Measurements from ENCODE around the gene CCDC184.
"Not testable (repeated sequence)": the region's sequence is repeated elsewhere in the genome, so short reads cannot be mapped to it uniquely, and the experiment has no call there.

CCDC184 gene

DNA sequence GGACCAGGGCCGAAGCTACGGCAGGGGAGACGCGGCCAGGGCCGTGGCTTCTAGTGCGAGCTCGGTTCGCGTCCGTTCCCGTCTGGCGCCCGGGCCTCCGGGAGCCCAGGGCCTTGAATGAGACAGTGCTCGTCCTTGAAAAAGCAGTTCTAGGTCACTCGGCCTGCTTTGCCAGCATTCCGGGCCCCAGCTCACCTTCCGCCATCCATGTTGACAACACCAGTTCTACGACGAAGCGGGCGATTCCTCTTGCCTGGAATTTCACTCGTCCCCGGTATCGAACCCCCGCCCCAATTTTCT lies 15.2 kb downstream of the CCDC184 start:
- in situ Hi-C loops (cut with MboI; ENCODE audit: low pct_unique_long_range_greater_than_20kb, low sequenced_read_pairs) = no loop called here
- DNase-seq = no peak

DNA sequence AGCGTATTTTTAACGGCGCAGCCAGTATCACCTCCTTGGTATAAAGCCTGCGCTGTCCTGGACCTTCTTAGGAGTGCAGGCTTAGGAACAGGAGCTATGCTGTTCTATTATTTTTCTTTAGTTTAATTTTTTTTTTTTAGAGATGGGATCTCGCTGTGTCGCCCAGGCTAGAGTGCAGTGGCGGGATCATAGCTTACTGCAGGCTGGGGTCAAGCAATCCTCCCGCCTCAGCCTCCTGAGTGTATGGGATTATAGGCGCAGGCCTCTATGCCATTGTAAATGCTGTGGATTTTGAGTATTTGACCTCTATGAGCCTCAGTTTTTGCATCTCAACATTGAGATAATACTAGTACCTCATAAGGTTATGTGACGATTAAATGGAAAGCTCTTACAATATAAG lies 15.5 kb downstream of the CCDC184 start:
- DNase-seq = no peak
- in situ Hi-C loops (cut with MboI; ENCODE audit: low pct_unique_long_range_greater_than_20kb, low sequenced_read_pairs) = no loop called here

DNA sequence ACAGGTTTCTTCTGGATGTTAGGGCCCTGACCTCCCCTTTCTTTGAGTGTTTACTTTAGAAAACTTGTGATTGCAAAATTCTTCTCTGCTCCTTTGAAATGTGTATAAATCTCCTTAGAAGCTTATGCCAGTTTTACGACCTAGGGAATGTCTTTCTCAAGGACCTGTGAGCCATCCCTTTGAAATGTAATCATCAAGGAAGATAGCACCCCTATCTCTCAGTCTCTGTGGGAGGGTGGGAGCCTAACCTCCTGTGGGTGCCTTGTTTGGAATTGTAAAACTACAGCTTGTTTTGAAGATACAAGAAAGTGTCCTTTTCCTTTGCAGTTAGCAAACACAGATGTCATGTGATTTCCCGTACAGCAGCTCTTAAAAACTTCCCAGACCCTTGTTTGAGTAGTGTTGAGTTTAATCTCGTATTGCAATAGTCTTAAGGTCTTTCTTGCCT lies 16.4 kb downstream of the CCDC184 start:
- in situ Hi-C loops (cut with MboI; ENCODE audit: low pct_unique_long_range_greater_than_20kb, low sequenced_read_pairs) = no loop called here
- no peak for DNase-seq

DNA sequence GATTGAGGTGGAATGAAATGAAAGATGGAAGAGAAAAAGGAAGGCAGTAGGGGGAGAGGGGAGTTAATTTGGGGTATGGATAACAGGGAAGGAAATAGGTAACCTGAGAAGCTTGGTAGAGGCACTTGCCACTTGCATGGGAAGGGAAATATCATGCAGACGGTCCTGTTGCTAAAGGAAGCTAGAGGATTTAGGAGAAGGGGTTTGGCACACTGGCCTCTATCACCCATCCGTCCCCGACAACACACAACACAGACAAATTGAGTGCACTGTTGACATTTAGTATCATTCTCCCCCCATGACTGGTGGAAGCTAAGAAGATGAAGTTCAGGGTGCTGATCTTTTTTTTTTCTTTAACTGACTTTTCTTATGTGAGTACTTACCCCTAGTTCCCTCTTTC lies 17.6 kb downstream of the CCDC184 start:
- no peak for DNase-seq
- in situ Hi-C loops (cut with MboI; ENCODE audit: low pct_unique_long_range_greater_than_20kb, low sequenced_read_pairs) = no loop called here

DNA sequence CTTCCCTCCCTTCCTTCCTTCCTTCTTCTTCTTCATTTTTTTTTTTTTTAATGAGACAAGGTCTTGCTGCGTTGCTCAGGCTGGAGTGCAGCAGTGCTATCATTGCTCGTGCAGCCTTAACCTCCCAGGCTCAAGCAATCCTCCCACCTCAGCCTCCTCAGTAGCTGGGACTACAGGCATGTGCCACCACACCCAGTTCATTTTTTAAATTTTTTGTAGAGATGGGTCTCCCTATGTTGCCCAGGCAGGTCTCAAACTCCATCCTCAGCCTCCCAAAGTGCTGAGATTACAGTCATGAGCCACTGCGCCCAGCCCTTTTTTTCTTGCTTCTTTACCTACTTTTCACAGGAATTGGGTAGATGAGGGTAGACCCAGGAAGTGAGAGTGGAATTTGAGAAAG lies 18.1 kb downstream of the CCDC184 start:
- no peak for DNase-seq
- in situ Hi-C loops (cut with MboI; ENCODE audit: low pct_unique_long_range_greater_than_20kb, low sequenced_read_pairs) = no loop called here

DNA sequence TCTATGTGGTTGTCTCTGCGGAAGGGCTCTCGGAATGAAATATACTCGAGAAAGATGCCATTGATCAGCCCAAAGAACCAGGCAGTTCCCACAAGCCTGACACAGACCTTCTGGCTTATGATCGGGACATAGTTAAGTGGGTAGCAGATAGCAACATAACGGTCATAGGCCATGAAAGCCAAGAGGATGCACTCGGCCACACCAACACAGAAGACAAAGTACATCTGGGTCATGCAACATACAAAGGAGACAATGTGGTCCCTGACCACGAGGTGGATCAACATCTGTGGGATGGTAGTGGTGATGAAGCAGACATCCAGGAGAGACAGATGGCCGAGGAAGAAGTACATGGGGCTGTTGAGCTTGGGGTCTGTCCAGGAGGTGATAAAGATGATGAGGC lies 19.3 kb downstream of the CCDC184 start:
- in situ Hi-C loops (cut with MboI; ENCODE audit: low pct_unique_long_range_greater_than_20kb, low sequenced_read_pairs) = no loop called here
- no peak for DNase-seq

DNA sequence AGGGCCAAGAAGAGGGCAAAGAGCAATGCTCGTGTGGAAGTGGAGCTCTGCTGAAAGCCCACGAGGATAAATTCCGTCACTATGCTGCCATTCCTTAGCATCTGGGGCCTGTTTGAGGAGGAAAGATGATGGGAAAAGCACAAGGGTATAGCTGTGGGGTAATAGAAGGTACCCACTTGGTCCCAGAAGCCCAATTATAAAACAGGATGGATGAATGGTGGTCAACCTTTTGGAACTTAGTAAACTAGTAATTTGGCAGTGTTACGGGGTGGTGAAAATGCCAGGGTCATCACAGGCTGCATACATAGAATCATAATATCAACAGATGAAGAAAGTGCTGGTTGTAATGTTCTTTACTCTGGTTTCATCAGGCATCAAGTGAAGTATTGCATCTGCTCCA lies 19.7 kb downstream of the CCDC184 start, which contains the start of gene OR10AD1:
TSS of gene OR10AD1 (minus strand) at position 101 of the 400 bp plus-strand sequence. CDS start at position 101, 0 bp downstream.
- DNase-seq = no peak
- in situ Hi-C loops (cut with MboI; ENCODE audit: low pct_unique_long_range_greater_than_20kb, low sequenced_read_pairs) = no loop called here

DNA sequence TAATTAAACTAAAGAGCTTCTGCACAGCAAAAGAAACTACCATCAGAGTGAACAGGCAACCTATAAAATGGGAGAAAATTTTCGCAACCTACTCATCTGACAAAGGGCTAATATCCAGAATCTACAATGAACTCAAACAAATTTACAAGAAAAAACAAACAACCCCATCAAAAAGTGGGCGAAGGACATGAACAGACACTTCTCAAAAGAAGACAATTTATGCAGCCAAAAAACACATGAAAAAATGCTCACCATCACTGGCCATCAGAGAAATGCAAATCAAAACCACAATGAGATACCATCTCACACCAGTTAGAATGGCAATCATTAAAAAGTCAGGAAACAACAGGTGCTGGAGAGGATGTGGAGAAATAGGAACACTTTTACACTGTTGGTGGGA lies 26.1 kb downstream of the CCDC184 start:
- DNase-seq; in situ Hi-C loops (cut with MboI; ENCODE audit: low pct_unique_long_range_greater_than_20kb, low sequenced_read_pairs): not testable (repeated sequence)

DNA sequence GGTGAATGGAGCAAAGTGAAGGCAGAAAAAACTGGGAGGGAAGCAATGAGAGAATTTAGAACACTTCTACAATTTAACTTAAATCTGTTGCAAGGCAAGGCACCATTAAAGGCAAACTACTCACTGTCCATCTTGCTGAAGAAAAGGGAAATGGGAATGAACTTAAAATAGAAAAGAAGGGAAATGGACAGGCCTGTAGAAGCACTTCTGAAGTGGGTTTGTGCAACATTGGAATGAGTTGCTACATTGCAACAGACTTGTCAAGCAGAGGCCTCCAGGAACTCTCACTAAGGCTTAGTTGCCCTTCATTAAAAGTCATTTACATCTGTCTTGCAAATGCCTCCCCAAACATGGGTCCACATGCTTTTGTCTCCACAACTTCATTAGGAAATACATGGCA lies 33.3 kb downstream of the CCDC184 start:
- in situ Hi-C loops (cut with MboI; ENCODE audit: low pct_unique_long_range_greater_than_20kb, low sequenced_read_pairs) = no loop called here
- no peak for DNase-seq

DNA sequence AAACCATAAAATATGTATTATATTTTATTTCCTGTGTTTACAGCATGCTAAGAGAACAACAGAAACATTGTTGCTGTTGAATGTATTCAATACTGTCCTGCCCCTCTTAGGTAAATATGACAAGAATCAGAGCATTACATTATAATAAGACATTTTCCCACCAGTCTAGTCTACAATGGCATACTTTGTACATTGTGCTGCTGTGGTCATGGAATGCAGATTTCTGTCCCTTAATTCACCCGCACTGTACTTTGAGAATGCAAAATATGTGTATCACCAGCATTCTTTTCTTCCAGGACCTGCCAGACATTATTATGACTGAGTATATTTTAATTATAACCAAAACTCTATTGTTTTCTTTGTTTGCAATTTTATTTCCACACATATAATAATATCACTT lies 36.2 kb downstream of the CCDC184 start:
- in situ Hi-C loops (cut with MboI; ENCODE audit: low pct_unique_long_range_greater_than_20kb, low sequenced_read_pairs) = no loop called here
- DNase-seq = no peak

DNA sequence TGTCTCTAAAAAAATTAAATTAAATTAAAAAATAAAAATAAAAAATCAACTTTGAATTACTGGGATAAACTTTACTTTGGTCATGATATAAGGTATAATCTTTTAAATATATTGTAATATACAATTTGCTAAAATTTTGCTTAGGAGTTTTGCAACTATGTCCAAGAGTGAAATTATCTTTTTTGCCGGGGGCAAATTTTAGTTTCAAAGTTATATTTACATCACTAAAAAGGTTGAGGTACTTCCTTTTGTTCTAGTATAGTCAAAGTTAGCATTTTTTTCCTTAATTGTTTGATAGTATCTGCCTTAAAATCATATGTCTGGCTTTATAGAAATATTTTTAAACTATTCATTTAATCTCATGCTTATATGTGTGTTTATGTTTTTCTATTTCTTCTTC lies 37.3 kb downstream of the CCDC184 start:
- no peak for DNase-seq
- in situ Hi-C loops (cut with MboI; ENCODE audit: low pct_unique_long_range_greater_than_20kb, low sequenced_read_pairs) = no loop called here

DNA sequence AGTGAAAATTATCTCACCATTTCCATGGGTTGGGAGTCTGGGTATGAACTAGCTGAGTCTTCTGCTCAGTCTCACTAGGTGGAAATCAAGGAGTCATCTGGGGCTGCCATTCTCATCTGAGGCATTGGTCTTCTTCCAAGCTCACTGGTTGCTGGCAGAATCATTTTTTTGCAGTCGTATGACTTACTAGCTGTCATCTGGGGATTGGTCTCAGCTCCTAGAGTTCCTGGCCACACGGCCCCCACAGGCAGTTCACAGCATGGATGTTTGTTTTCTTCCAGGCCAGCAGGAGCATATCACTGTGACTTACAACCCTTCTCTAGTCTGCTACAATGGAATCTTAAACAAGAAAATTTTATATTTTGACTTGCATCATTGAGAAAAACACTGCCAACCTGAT lies 38.2 kb downstream of the CCDC184 start:
- in situ Hi-C loops (cut with MboI; ENCODE audit: low pct_unique_long_range_greater_than_20kb, low sequenced_read_pairs) = no loop called here
- DNase-seq = no peak

DNA sequence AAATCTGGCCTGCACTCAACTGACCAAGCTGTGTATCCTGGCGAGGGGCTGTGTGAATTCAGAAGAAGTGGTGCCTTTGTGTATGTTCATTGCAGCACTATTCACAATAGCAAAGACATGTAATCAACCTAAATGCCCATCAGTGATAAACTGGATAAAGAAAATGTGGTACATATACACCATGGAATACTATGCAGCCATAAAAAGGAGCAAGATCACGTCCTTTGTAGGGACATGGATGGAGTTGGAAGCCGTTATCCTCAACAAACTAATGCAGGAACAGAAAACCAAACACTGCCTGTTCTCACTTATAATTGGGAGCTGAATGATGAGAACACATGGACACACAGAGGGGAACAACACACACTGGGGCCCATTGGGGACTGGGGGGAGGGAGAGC lies 41.1 kb downstream of the CCDC184 start:
- in situ Hi-C loops (cut with MboI; ENCODE audit: low pct_unique_long_range_greater_than_20kb, low sequenced_read_pairs); DNase-seq: not testable (repeated sequence)

DNA sequence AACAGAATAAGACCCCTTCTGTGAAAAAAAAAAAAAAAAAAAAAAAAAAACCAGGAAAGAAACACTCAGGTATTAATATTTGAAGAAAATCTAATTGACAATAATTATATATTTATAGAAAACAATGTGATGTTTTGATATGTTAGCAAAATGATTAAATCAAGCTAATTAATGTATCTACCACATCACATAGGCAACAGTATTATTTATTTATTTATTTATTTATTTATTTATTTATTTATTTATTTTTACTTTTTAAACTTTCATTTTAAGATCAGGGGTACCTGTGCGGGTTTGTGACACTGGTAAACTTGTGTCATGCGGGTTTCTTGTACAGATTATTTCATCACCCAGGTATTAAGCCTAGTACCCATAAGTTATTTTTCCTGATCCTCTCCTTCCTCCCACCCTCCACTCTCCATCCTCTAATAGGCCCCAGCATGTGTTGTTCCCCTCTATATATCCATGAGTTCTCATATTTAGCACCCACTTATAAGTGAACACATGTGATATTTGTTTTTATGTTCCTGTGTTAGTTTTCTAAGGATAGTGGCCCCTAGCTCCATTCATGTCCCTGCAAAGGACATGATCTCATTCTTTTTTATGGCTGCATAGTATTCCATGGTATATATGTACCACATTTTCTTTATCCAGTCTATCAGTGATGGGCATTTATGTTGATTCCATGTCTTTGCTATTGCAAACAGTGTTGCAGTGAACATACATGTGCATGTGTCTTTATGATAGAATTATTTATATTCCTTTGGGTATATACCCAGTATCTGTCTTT lies 47.9 kb downstream of the CCDC184 start:
- in situ Hi-C loops (cut with MboI; ENCODE audit: low pct_unique_long_range_greater_than_20kb, low sequenced_read_pairs); DNase-seq: not testable (repeated sequence)
